NCI-H2171 (cell line): ENCODE measurements around the gene KCNA2.
A peak's percentile ranks its signal among the peaks of the same experiment; 100 is the strongest.

Experiments
- DNase-seq: peaks from one replicate; lab custom pipeline; 2025; lab: John Stamatoyannopoulos, UW

Gene KCNA2

GRCh38 chr1:110605901-110606656, at the start of gene KCNA2:
TSS of gene KCNA2 (minus strand) at chr1:110606358. CDS start at chr1:110604782, 1,576 bp downstream.
- DNase-seq: peak; percentile 17

- no peak for DNase-seq
Observed at GRCh38 chr1:110650609-110651008, 44.5 kb upstream of the KCNA2 start.

DNA sequence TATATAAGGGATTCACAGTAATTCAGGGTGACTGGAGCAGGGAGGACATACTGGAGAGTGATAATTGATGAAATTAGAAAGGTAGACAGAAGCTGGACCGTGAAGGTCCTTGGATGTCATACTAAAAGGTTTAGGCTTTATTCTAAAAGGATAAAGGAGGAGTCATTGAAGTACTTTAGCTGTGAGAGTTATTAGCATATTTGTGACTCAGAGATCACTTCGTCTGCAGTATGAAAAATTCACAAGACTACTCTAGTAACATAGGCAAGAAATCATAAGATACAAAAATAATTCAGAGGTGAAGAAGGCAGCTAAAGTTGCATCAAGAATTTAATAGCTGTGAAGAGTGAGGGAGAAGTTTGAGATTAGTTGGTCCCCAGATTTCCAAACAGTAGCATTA, 42.3 kb upstream of the KCNA2 start:
- no peak for DNase-seq

DNA sequence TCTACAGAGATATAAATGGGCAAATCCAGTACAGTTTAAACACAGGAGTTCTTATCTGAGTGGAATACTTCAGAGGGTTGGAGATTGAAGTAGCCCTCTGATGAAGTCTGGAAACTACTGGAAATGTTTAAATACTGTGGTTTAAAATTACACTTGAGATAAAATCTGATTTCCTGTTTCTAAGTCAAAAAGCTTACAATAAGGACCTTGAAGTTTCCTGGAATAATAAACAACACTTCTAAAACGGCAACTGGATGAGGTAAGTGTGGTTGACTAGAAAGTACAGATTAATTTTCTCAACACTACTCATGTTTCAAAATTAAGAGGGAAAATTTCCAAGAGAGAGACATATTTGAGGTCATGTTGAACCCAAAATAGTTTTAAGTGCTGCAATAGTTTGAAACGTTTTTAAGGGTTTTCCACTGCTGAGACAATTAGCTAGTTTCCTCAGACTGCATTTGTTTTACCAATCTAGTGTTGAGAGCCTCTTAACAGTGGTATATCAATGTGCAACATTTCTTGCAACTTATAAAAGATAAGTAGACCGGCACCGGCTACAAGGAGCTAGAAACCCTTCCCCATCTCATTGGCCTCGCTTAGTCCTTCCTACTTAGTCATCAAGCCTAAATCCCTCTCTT, 41.2 kb upstream of the KCNA2 start:
- no peak for DNase-seq

DNA sequence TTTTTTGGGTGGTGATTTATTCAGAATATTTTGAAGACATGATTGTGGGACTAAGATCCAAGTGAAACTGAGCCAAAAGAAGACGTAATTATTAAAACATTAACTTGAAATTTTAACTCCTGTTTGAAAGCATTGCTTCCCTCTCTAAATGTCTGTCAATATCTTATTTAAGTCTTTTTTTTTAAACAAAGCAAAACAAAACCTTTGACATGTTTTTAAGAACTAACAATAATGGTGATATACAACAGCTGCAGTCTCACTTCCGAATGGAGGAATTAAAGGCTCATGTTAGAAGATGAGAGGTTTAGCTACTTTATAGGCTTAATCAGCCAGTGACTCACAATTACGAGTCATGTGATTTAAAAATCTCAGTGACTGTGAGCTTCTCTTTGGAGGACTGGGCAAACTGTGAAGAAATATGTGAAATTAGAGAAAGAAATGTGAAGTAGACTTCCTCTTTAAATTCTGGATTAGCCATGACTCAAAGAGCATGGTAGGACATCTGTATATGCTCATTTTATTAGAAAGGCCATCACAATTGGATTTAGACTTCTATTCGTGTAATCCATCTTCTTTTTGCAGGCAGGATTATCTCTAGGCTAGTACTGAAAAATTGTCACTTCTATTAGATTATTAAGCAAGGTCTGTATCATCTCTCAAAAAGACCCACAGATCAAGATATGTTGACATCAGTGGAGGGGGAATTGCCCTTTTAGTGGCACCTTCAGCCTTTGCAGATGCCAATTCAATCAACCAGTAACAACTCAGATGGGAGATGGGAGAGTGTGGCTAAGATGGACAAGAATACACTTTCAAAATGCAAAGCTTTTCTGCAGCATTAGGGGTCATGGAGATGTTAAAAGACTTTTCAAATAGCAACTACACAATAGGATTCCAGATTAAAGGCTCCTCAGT, 39.9 kb upstream of the KCNA2 start:
- no peak for DNase-seq

DNA sequence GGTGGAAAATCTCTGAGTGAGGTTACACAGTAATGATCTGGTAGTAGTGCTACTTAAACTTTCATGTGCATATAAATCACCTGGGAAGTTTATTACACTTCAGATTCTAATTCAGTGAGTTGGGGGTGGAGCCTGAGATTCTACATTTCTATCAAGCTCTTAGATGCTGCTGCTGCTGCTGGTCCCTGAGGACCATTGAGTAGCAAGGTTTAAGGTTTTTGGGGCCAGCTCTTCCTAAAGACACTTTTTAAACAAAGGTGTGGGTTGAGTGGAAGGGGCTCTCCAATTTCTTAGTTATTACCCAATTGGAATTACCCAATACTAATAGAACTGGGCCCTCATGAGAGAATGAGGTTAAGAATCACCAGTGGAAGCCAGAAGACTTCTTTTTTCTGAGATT, 39.1 kb upstream of the KCNA2 start:
- no peak for DNase-seq

DNA sequence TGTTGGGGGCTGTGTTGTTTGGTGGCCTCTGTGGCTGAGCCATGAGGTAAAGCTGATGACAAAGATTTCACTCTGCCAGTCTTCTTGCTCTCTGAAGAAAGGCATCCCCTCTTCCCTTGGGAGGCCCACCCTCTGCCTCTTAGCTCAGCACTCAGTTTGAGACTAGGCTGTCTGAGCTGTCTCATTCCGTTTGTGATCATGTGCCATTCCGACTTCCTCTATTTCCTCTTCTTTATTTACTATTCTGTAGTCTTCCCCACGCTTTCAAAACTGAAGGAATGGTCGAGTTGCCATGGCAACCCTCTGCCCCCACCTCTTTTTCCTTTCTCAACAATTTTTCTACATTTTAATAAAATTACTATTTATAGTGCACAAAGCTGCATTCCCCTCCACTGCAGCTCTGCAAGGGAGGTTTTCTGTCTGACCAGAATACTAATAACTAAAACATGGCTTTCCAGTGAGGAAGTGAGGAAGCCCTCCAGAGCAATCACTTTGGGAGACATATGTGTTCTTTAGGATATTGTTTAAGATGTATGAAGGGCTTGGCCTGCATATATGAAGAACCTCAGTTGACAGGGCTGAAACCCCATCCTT, 37.8 kb upstream of the KCNA2 start:
- no peak for DNase-seq

DNA sequence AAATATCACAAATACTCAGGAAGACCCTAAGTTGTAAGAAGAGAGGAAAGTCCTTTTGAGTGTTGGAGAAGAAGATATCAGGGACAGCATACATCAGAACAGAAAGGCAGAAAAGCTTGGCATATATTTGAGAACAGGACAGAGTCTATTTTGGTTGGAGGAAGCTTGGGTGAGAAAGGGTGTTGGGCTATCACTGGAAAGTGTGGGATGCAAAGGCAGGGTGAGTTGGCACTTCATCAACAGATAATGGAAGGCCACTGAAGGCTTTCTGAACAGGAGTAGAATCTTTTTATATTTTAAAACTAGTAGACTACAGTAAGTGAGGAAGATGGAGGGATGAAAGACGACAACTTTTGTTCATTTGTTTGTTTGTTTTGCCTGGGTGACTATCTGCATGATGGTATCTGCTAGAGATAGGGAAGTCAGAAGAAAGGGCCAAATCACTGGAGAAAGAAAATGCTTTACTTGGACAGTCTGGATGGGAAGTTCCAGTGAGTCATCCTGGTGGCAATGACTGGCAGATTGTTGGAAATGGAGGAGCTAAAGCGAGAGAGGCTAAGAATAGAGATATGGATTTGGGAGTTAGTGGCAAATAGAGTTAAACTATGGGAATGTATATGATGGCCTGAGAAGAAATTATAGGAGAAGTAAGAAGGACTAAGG, 33.7 kb upstream of the KCNA2 start:
- DNase-seq: no peak

GRCh38 chr1:110638556-110638955, 32.4 kb upstream of the KCNA2 start:
- no peak for DNase-seq

- DNase-seq: no peak
Observed at GRCh38 chr1:110638058-110638457, 31.9 kb upstream of the KCNA2 start.

- no peak for DNase-seq
Observed at GRCh38 chr1:110637475-110637874, 31.3 kb upstream of the KCNA2 start.

DNA sequence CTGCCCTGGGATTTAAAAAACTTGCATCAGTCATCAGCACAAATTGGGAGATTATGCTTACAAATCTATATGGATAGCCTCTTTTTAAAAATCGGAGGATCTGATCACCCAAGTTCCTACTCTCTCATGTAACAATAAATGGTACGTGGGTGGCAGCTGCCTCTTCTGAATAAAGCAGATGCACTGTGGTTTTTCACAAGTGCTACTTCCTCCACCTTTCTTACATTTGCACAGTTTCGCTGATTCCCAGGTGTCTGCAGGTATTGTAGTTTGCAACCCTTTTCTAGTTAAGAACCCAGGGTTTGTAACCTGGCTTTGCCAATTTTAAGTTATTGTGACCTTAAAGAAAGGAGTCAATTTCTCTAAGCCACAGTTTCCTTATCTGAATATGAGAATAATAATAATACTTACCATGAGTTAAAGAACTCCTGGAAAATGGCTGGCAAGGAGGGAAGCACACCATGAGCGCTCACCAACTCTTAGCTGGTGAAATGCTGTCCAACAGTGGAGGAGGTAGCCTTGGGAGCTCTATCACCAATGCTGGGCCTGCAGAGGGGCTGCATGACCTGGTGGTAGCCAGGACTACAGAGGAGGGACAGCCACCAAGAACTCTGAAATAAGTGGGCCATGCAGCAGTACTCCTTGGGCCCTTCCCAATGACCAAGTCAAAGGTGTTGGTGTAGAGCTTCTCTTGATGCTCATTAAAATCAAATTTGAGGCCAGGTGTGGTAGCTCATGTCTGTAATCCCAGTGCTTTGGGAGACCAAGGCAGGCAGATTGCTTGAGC, 30.2 kb upstream of the KCNA2 start:
- no peak for DNase-seq

GRCh38 chr1:110635434-110635833, 29.3 kb upstream of the KCNA2 start:
- no peak for DNase-seq

- DNase-seq: peak; percentile 84
Observed at GRCh38 chr1:110634455-110635311, 28.5 kb upstream of the KCNA2 start.

- DNase-seq: no peak
Observed at GRCh38 chr1:110634086-110634454, 27.9 kb upstream of the KCNA2 start.

DNA sequence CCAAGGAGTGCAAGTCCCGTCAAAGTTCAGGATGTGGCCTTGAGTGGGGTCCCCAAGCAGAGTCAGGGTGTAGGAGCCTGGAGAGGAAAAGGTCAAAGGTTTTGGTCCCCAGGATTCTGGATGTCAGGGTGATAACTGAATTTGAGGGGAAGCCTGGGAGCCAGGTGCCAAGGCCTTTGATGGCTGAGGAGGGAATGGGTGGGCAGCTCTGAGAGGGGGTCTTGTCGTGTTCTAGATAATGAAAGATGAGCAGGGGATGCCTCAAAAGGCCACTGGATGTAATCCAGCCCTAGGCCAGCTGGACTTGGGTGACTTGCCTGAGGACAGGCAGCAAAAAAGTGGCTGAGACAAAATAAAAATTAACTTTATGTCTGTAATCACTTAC, 27.5 kb upstream of the KCNA2 start:
- no peak for DNase-seq

DNA sequence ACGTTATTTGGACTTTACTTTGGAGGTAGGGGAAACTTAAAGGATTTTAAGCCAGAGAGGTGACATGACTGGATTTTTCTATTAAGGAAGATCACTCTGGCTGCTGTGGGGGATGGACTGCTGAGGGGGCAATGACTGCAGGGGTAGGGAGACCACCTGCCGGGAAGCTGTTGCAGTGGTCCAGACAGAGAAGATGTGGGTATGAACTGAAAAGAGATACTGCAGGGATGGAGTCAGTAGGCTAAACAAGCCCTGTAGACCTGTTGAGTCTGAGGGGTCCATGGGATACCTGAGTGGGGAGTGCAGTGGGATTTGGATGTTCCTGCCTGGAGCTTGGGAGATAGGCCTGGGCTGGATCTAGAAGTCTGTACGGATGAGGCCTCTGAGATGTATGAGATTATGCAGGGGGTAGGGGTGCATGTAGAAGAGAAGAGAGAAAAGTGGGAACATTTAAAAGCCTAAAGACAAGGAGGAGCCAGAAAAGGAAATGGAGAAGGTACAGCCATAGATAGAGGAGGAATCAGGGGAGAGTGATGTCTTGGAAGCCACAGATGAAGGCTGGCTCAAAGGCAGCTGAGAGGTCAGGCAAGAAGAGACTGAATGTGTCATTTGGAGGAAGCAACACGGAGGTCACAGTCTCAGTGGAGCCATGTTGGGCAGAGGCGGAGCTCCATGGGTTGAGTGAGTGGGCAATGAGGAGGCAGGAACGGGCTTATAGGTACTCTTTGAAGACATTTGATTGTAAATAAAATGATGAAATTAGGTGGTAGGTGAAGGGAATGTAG, 25.9 kb upstream of the KCNA2 start:
- DNase-seq: no peak

DNA sequence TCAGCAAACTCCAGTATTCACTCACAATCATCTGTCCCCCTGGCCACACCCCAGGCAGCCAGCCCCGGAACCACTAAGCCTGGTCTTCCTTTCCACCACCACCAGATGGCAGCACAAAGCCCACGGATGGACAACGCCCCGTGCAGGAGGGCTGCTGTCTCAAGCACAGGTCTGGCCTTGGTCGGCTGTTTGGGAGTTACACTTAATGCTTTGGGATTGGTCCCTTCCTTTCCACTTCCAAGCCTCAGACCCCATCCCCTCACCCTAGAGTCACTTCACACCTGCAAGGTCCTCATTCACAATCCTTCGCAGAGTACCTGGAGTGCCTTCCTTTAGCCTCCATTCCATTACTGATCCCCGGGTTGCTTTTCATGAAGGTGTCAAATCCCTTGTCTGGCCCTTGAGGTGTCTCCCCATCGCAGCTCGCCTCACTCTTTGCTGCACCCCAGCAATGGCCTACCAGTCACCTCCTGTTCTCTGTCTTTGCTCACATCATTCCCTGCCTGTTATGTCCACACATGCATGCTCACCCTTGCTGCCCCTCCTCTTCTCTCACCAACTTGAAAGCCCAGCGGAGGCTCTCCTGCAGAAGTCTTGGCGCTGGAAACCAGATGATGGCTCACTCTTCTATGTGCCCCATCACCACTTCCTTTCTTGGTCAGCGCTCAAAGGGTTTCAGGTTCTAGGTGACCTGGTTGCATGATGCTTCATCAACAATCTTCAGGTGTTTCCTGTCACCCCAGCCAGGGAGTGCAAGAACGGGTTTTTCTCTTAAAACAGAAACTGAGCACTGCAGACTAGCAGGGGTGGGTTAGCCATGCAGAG, 24.9 kb upstream of the KCNA2 start:
- DNase-seq: peak; percentile 65
